ENCODE data around the gene LDLRAD2.

The LDLRAD2 gene

DNA sequence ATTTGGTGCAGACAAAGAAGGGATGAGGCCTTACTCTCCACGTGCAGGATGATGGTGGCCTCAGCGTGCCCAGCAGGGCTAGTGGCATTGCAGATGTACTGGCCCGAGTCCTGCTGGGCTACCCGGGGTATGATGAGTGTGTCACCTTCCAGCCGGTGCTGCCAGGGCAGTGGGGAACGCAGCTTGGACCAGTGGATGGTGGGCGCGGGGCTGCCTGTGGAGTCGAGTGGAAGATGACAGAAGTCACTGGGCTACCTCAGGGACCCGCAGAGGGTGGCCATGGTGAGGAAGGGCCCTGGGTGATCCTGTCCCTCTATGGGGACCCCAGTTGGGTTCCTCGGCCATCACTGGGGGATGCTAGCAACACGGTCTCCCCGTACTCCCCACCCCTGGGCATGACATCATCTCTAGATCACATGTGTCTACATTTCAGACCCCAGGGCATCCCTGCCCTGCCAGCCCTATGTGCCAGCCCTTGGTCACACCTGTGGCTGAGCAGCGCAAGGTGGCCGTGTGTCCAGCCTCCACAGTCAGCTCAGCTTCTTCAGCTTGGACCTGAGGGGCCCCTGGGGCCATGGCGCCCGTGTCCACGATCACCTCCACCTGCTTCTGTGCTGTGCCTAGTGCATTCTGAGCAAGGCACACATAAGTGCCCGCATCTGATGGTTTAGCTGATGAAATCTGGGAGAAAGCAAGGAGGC lies 27.4 kb downstream of the LDLRAD2 start:
- no peak overlapping the region for H3K4me3 ChIP-seq (replicated peaks; ENCODE audit: low read depth, low read length)
- DNase-seq (ENCODE audit: low read depth), result no peak
- TF ChIP-seq, protein P1, sequence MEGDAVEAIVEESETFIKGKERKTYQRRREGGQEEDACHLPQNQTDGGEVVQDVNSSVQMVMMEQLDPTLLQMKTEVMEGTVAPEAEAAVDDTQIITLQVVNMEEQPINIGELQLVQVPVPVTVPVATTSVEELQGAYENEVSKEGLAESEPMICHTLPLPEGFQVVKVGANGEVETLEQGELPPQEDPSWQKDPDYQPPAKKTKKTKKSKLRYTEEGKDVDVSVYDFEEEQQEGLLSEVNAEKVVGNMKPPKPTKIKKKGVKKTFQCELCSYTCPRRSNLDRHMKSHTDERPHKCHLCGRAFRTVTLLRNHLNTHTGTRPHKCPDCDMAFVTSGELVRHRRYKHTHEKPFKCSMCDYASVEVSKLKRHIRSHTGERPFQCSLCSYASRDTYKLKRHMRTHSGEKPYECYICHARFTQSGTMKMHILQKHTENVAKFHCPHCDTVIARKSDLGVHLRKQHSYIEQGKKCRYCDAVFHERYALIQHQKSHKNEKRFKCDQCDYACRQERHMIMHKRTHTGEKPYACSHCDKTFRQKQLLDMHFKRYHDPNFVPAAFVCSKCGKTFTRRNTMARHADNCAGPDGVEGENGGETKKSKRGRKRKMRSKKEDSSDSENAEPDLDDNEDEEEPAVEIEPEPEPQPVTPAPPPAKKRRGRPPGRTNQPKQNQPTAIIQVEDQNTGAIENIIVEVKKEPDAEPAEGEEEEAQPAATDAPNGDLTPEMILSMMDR (IDR thresholded peaks at IDR 0.05; ENCODE audit: low read length, missing control alignments), result no peak

DNA sequence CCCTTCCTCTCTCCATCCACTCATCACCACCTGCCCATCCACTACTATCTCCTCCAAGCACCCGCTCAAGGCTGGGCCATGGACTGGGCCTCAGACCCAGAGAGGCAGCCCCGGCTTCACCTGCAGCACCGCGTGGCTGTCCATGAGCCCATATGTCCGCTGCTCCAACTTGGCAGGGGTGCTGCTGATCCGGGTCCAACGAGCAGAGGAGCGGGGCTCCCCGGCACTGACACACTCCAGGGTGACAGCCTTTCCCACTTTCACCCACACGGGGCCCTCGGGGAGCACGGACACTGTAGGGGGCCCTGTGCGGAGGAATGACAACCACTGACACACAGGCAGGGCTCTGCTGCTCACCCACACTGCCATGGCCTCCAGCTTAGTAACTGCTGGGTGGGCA lies 28.9 kb downstream of the LDLRAD2 start:
- TF ChIP-seq, protein P1 (IDR thresholded peaks at IDR 0.05; ENCODE audit: low read length, missing control alignments), result no peak
- DNase-seq (ENCODE audit: low read depth), result no peak

DNA sequence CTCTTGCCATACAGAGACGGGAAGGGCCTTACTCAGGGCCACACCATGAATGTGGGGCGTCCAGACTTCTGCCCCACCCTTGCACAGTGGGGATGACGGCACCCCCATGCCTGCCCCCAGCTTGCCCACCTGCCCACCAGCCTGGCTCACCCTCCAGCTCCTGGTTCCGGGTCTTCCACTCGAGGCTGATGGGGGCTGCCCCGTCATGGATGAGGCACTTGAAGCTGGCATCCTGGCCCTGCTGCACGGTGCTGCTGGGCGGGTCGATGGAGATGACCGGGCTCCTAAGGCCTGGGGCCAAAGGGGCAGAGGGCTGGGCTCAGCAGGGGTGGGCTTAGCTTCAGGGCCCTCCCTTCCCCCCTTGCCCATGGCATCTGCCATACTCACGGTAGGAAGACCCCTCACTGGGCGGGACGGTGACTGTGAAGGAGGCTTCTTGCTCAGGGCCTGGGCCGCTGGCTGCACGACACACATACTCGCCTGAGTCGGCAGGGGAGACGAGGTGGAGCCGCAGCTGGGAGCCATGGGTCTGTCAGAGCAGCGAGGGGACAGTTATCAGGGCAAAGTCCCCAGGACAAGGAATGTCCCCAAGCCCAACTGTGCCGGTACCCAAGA lies 29.9 kb downstream of the LDLRAD2 start:
- TF ChIP-seq, protein P1 (IDR thresholded peaks at IDR 0.05; ENCODE audit: low read length, missing control alignments), result no peak
- no peak overlapping the region for H3K4me3 ChIP-seq (replicated peaks; ENCODE audit: low read depth, low read length)
- no peak for DNase-seq (ENCODE audit: low read depth)

More for the DNA sequence above, 28.9 kb downstream of the LDLRAD2 start:
- no peak overlapping the region for H3K4me3 ChIP-seq (replicated peaks; ENCODE audit: low read depth, low read length)

DNA sequence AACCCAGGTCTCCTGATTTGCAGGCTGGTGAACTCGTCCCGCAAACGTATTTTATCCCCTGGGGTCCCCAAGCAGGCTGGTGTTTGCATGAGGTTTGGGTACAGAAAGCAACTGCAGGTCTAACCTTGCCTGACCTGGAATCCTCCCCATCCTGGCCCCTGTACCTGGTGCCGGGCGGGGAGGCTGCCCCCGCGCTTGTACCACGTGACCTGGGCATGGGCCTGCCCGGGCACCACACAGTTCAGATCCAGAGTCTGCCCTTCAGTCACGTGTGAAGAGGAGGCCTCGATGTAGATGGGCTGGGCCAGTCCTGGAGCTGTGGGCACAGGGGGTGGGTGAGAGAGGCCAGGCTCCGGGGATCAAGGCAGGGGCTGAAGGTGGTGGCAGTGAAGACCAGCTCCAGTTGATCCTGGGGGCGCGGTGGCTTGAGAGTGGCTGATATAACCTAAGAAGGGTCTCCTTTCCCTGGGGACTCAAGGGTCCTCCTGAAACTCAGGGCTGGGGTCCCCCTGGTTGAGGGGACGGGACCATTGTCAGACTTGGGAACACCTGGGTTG lies 30.6 kb downstream of the LDLRAD2 start:
- H3K4me3 ChIP-seq (replicated peaks; ENCODE audit: low read depth, low read length), result no peak overlapping the region
- no peak for DNase-seq (ENCODE audit: low read depth)
- TF ChIP-seq, protein P1 (IDR thresholded peaks at IDR 0.05; ENCODE audit: low read length, missing control alignments), result no peak

DNA sequence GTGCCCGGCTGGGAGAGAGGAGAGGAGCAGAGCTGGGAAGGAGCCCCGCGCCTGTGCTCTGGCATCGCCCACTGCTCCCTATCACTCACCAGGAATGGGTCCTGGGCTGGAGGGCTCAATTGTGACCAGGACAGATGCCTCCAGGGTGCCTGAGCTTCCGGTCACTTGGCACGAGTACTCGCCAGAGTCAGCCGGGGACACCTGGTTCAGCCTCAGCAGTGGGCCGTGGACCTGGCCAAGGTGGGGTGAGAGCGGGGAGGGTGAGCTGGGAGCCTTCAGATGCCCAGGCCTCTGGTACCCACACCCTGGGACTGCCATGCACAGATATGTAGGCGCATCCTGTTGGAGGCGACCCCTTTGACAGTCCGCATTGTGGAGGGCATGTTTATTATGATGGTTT lies 31.1 kb downstream of the LDLRAD2 start:
- no peak overlapping the region for H3K4me3 ChIP-seq (replicated peaks; ENCODE audit: low read depth, low read length)
- TF ChIP-seq, protein P1 (IDR thresholded peaks at IDR 0.05; ENCODE audit: low read length, missing control alignments), result no peak
- no peak for DNase-seq (ENCODE audit: low read depth)

DNA sequence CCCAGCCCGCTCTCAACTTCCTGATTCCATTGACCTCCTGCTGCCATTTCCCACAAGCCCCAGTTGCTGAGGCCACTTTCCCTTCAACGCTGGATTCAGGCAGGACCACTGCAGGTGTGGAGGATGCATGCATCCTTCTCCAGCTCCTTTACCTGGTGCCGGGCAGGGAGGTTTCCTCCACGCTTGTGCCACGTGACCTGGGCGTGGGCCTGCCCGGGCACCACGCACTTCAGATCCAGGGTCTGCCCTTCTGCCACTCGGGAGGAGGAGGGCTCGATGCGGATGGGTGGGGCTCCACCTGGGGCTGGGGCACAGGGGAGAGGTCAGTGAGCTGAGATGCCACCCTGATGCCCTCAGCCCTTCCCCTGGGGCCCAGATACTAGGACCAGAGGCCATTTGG lies 31.9 kb downstream of the LDLRAD2 start:
- no peak for DNase-seq (ENCODE audit: low read depth)
- TF ChIP-seq, protein P1 (IDR thresholded peaks at IDR 0.05; ENCODE audit: low read length, missing control alignments), result no peak
- no peak overlapping the region for H3K4me3 ChIP-seq (replicated peaks; ENCODE audit: low read depth, low read length)
